Glomerular visceral epithelial cell (primary cell): ENCODE results near the gene NMT1.
A peak's percentile ranks its signal among the peaks of the same experiment; 100 is the strongest.

ENCODE experiments used
- DNase-seq: peaks from one replicate; pipeline ENCODE4 v3.0.0-alpha.2; 2016; ENCODE audit errors: extremely low spot score

The NMT1 gene

GRCh38 chr17:45060797-45061605, at the start of gene NMT1:
TSS of gene NMT1 (plus strand) at chr17:45061317. CDS start at chr17:45061330, 13 bp downstream.
- peak; percentile 100 for DNase-seq

- DNase-seq = no peak
Observed at GRCh38 chr17:45011767-45012166, 49.4 kb upstream of the NMT1 start.

GRCh38 chr17:45013021-45013997, 47.8 kb upstream of the NMT1 start:
- DNase-seq = no peak

- no peak for DNase-seq
Observed at GRCh38 chr17:45016237-45016636, 44.9 kb upstream of the NMT1 start.

- no peak for DNase-seq
Observed at GRCh38 chr17:45016823-45017222, 44.3 kb upstream of the NMT1 start.

DNA sequence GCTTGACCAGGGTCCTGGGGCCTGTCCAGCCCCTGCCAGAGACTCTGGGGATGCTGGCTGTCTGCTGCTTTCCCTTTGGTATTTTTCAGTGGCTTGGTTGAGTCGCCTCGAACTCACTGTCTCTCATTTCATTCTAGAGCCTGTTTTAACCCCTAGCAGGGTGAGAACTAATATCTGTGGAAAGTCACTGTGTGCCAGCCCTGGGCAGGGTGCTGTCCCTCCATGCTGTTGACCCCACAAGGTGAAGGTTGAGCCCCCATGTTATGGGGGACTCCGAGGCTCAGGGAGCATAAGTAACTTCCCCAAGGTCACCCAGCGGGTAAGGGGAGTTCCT, 42.6 kb upstream of the NMT1 start:
- no peak for DNase-seq

DNA sequence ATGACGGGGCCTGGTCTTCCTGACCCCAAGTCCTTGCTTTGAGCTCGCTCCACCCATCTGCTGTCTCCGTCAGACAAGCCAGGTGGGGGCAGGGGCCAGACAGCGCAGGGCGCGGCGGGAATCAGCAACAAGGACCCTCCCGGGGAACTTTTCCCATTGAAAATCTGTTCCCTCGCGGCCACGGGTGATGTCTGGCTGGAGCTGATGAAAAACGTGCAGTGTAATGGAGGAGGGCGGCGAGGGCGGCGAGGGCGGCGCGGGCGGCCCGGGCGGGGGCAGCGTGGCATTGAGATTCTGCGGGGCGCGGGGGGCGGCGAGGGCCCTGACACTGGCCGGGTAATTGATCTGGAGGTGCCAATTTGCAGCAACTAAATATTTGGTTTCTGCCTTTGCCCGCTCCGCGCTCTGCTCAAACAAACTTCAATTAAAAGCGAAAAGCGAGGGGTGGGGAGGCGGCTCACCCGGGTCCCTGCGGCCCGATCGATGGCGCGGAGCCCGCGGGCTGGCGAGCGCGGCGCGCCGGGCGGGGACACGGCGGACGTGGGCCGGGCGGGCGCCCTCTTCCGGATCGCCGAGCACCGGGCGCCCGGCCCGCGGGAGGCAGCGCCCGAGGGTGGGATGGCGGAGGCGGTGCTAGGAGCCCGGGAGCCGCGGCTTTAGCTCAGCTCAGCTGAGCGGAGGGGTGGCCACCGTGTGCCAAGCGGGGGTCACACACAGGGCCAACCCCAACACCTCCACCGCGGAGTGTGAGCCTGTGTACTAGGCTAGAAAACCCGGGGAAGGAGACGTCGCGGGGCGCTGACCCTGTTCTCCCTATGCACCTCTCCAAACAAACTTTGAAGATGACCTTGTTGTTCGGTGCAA, 42.0 kb upstream of the NMT1 start:
- DNase-seq = peak; percentile 56

GRCh38 chr17:45020354-45021138, 40.6 kb upstream of the NMT1 start:
- no peak for DNase-seq

- DNase-seq = peak; percentile 71
Observed at GRCh38 chr17:45021607-45022287, 39.4 kb upstream of the NMT1 start.

DNA sequence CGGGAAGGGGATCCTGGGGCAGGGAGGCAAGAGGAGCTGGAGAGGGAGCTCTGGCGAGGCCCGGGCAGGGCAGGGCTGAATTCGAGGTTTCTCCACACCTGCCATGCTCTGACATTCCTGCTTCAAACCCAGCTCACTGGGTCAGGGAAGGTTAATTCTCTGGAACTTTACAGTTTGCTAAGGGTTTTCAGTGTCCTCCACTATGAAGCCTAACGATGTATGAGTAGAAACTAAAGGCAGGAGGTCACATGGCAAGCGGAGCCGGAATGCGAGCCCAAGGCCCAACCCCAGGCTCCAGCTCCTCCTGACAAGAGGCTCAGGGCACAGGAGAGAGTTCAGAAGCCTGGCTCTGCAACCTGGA, 38.8 kb upstream of the NMT1 start:
- DNase-seq = no peak

GRCh38 chr17:45022655-45023339, 38.3 kb upstream of the NMT1 start:
- no peak for DNase-seq

DNA sequence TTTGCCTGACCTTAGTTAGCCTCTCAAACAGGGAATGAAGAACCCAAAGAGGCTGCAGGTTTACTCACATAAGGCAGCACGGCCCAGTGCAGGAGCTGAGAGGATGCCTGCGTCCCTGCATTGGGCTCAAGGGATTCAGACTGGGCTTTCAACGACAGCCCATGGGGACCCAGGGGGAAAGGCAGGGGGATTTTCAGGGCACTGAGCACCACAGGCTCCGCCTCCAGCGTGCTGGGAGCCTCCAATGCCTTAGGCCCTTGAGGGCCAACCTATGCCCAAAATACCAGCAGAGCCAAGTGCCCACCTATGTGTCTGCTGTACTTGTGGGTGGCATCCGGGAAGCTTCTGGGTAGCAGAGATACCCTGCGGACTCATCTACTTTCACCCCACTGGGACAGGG, 32.0 kb upstream of the NMT1 start:
- DNase-seq = no peak

DNA sequence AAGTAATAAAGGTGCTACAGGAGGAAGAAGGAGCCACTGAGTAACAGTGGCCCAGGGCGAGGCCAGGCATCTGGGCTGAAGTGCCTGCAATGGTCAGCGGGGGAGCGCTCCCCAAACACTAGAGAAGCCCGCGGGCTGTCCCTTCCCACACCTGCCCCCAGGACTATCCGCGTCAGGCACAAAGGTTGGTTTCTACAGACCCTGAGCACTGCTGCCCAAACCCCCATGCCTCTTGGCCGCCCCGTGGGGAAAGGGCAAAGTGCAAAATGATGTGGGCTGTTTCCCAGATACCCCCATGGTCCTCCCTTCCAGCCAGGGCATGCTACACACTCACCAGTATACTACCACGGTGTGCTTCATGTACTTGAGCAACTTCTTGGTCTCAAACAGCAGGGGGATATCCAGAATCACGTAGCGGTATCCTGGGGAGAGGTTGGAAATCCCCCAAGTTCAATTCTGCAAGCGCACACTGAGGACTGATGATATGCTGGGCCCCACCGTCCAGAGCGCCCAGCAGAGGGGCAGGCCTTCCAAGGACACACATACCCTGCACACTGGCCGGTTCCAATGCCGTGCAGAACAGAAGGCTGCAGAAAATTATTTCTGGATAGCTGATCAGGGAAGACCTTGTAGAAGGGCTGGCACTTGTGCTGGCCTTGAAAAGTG, 31.2 kb upstream of the NMT1 start:
- DNase-seq = no peak

GRCh38 chr17:45030733-45031132, 30.4 kb upstream of the NMT1 start:
- DNase-seq = no peak

- no peak for DNase-seq
Observed at GRCh38 chr17:45031231-45032173, 29.6 kb upstream of the NMT1 start.

GRCh38 chr17:45032174-45032541, 29.0 kb upstream of the NMT1 start:
- no peak for DNase-seq

GRCh38 chr17:45034599-45034998, 26.5 kb upstream of the NMT1 start:
- DNase-seq = no peak

DNA sequence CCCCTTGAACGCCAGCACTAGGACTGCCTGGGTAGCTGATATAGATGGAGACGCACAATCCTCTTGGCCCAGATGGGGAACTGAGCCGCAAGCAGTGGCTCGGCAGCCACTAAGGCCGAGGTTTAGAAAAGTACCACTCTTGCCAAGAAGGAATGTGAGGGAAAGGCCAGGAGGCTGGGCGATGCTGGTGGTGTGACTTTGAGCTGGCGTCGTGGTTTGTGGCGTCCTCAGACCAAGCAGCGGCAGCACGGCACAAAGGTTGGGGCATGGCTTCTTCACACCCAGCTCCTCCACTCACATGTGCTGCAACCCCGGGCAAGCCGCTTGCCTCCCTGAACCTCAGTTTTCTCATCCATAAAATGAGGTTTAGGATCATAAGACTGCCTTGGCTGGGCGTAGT, 25.3 kb upstream of the NMT1 start:
- DNase-seq = no peak
